Vagina (tissue), 2 donors: Measurements from ENCODE around the gene RPL9.

ENCODE experiments used
- CTCF ChIP-seq, 3 experiments: fragments of 450-650 bp in 2 of 3; fragments of 200-600 bp in 1 of 3; sonication (generic) in 1 of 3; IDR thresholded peaks; one replicate each; pipeline ENCODE4 v1.5.1; 2017 to 2019; ENCODE audit warnings: antibody characterized with exemption in 3 of 3, mild to moderate bottlenecking in 2 of 3, moderate library complexity in 2 of 3
- POLR2A ChIP-seq, 2 donors: fragments of 450-650 bp; IDR thresholded peaks; one replicate each; pipeline ENCODE4 v1.6.1; 2017; ENCODE audit warnings: antibody characterized with exemption in 2 of 2, mild to moderate bottlenecking in 2 of 2, moderate library complexity in 2 of 2

DNA sequence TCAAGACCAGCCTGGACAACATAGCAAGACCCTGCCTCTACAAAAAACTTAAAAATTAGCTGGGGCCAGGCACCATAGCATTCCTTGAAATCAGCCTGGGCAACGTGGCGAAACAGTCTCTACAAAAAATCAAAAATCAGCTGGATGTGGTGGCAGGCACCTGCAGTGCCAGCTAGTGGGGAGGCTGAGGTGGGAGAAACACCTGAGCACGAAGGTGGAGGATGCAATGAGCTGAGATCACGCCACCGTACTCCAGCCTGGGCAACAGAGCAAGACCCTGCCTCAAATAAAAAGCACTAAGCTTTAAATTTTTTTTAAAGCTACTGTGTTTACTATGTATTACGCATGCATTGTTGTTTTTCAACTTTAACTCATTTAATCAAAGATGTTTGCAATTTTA lies 3.2 kb downstream of the RPL9 start:
- no peak for TF ChIP-seq CTCF (IDR thresholded peaks at IDR 0.05)
- no peak for TF ChIP-seq POLR2A (IDR thresholded peaks at IDR 0.05)
